Muscle of back (tissue), 11 donors: ENCODE results near the gene C5orf58. TPM values are rescaled to one million over a fixed set of nuclear protein-coding genes. Genes with fewer than 3 reads are reported as not detected.

Experiments
- DNase-seq, 3 donors: peaks; one replicate each; pipeline versions ENCODE4 v3.0.0 to v3.0.0-alpha.2; 2013
- polyA plus RNA-seq, 10 donors: library from polyadenylated mRNA; unstranded; fragments of 120-200 nt; gene quantifications; one replicate each; pipeline ENCODE4 v1.2.1, GENCODE V29; 2013; ENCODE audit not compliant: insufficient read length in 10 of 10

The C5orf58 gene
- polyA plus RNA-seq, 10 donors = 0.31 to 0.67 (median 0.58) TPM; not detected in 3

- DNase-seq = no peak
Observed at GRCh38 chr5:170254056-170254455, 21.3 kb downstream of the C5orf58 start.

DNA sequence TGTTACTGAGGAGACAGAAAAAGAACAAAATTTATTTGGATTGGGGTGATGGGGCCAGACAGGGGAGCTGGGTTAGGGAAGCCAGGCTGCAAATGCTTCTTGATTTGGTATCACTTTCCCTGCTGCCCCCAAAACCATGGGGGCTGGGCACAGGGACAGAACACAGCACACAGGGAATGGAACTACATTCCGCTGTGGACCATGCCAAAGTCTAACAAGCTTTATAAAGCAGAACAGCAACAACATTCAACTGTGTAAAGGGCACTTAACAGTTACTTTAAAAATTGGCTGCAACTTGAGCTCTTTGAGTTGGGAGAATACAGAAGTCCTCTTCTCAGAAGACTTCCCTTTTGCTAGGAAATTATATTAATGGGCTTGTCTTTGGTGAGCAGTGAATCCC lies 23.8 kb downstream of the C5orf58 start:
- DNase-seq = peak in 1 of 3 donors; percentile 42

GRCh38 chr5:170257370-170257769 lies 24.6 kb downstream of the C5orf58 start:
- DNase-seq = no peak

- DNase-seq = no peak
Observed at GRCh38 chr5:170261528-170262043, 28.8 kb downstream of the C5orf58 start.

DNA sequence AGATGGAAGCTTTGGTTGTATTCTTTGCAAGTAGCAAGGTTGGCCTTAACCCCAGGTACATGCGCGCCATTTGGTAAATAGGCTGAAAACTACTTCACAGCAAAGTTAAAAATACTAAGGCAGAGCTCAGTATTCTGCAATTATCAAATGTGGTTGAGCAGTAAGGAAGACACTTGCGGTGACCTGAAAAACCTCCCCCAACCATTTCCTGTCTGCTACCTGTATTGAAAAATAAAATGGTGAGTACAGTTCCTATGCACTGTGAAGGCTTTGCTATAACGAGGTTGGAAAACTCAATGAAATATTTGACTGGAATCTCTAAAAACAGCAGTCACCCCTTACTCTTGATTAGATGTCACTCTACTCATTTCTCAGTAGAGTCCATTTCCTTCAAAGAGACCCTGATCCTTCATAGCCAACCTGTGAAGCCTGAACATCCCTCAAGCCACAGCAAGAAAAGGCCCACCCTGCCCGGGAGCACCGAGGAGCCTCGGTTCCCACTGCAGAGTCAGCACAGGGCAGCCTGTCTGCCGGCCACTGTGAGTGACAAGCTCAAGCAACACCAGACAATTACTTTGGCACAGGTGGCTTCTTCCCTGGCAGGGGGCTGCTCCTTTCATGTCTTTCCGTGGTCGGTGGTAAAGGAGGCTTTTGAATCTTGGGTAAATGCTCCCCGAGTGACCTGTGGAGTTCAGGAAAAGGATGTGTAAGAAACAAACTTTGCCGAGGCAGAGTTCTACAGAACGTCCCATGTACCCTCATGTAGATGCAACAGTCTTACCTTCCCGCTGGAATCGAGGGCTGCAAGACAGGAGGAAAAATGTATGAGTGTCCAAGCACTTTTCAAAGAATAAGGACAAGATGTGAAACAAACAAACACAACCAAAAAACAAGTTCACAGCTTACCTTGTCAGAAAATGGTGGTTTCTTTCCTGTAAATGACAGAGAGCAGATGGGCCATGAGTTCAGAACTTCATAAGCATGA lies 29.6 kb downstream of the C5orf58 start:
- no peak for DNase-seq

DNA sequence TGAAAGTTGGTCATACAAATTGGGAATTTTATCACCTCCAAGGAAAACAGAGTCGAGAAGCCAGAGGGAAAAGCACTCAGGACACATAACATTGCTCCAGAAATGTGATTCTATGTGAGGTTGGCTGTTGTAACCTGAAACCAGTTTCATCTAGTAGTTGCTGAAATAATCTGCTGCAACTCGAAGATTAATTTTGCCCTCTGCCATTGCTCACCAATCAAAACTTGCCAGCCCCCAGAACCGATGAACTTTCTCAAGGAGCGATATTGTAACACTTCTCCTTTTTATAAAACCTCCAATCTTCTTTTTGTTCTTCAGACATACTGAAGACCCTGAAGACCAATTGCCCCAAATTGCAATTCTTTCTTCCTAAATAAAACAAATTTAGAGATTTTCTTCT lies 31.1 kb downstream of the C5orf58 start:
- DNase-seq = no peak

- peak; percentile 78 to 93 (median 87) for DNase-seq
Observed at GRCh38 chr5:170265522-170265921, 32.7 kb downstream of the C5orf58 start.

DNA sequence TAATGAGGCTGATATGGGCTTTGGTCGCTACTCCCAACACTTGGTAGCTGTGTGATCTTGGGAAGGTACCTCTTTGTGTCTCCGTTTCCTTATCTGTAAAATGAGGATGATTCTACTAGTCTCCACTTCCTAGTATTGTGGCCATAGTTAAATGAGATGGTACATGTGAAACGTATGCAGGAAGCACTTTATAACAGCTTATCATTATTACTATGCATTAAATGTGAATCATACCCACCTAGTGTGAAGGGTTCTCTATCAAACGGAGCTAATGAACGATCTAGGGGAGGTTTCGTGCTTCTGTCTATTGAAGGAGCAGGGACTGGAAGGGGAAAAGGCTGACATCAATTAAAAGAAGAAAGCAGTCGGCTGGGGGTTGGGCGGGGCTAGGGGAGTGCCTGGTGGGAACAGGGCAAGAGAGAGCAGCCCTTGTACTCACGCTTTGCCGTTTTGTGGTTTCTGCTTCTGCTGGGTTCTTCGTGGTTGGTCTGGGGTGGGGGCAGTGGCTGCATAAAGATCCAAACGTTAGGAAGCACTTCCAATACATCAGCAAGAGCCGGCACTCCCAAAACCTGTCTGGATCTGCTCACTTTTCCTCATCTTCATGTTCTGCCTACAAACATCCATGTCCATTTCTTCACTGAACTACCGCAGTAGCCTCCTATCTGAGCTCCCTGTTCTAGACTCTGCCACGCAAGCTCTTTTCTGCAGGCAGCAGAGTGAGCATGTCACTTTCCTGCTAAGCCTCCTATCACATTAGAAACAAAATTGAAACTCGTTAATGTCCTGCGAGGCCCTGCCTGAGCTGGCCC lies 34.0 kb downstream of the C5orf58 start:
- DNase-seq = no peak

GRCh38 chr5:170267431-170268152 lies 34.8 kb downstream of the C5orf58 start:
- peak; percentile 60 to 86 (median 82) for DNase-seq

DNA sequence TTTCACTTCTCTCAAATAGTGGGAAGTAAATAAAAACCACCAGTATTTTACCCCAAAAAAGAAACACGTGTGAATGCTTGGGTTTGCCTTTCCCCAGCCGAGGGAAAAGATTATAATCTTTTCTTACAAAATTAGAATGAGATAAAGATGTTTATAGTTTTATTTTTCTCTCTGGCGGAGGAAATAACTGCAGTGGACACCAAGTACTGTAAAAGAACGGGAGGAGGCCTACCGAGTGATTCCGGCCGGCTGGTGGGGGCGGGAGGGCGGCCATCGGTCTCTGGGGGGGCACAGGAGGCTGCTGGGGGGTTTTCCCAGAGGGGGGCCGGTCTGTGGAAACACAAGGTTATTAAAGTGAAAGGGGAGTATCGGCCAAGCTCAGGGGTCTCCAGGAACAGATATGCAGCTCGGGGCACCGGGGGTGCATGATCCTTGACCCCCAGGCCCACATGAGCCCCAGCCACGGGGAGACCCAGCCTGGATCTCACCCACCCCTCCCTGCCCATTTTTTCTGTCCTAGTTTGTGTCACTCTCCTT lies 35.4 kb downstream of the C5orf58 start:
- DNase-seq = no peak

DNA sequence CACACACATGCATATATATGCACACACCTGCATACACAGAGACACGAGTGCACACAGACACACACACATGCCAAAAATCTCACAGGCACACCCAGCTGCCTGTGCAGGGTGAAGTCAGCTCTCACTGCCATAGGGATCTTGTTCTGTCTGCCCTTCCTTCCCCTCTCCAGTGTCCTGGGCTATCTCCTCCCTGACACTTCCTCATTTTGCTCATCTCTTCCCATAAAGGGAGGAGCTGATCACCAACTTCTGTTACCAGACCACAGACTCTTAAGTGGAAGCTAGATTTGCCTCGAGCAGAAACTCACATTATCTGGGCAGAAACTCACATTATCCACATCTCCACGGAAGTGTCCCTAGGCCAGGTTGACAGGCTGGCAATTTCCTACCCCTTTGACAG lies 36.1 kb downstream of the C5orf58 start:
- DNase-seq = peak in 1 of 3 donors; percentile 44

- DNase-seq = no peak
Observed at GRCh38 chr5:170269579-170269978, 36.8 kb downstream of the C5orf58 start.

DNA sequence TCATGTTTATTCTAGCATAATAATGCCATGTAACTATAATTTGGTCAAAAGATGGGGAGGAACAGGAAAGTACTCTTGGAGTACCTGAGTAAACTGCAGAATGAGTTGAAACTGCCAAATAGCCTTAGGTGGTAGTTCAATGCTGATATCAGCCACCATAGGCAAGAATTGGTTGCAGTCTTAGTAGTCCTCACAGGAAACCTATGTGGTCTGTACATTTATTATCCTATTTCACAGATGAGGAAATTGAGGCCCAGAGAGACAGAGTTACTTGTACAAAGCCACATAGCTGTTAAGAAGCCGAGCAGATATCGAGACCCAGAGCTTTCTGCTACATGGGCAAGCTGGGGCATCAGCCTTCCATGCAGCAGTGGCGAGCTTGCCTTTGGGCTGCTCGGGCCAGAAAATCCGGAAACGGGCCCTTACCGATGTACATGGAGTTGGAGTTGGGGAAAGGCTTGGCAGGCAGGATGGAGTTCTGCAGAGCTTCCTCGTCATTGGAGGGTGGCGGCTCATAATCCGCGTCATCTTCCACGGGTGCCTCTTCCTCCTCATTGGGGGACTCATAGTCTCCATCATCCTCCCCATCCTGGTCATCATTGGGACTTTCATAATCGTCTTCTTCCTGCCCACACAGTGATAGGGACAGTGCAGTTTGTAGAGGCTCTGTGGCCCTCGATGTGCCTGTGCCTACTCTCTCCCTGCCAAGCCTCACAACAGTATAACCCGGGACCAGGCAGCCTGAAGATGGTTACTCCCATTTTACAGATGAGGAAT lies 37.7 kb downstream of the C5orf58 start:
- DNase-seq = no peak

DNA sequence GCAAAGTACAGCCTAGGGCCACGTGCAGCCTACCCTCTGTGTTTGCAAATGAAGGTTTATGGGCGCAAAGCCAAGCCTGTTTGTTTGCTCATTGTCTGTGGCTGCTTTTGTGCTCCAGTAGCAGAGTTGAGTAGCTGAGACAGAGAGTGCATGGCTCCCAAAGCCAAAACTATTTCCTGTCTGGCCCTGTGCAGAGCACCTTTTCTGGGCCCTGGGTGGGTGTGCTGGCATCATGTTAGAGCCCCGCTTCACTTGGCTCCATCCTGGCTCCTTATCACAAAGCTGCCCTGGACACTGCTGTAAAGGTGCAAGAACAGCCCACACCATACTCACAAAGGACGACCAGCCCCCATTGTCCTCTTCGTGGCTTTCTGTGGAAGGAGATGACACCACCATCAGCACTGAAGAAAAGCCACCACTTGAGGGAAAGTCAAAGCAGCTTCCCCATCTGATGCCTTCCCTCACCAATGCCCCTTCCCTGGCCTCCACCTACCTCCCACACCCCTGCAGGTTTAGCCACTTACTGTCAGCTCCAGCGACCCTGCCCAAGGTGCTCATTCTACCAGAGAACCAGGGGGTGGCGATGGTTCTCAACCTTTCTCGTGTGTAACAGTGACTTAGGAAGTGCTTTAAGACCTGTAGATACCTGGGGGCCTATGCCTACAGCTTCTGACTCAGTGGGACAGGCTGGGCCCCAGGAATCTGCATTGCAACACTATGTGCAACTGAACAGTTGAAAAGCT lies 41.4 kb downstream of the C5orf58 start:
- no peak for DNase-seq

- no peak for DNase-seq
Observed at GRCh38 chr5:170275376-170275994, 42.7 kb downstream of the C5orf58 start.

- no peak for DNase-seq
Observed at GRCh38 chr5:170276140-170276539, 43.4 kb downstream of the C5orf58 start.

GRCh38 chr5:170277867-170278281 lies 45.1 kb downstream of the C5orf58 start:
- DNase-seq = no peak

GRCh38 chr5:170278611-170279458 lies 46.0 kb downstream of the C5orf58 start:
- no peak for DNase-seq
